ENCODE measurements around the gene LPAR3. TPM values are rescaled to one million over a fixed set of nuclear protein-coding genes. Genes with fewer than 3 reads are reported as not detected.

Gene LPAR3
- total and polyA plus RNA-seq, 2 experiments from 2014 or later: 0.32 TPM; not detected in 1

- WGBS, 2 experiments (ENCODE audit: low coverage in 1 of 2, low lambda C conversion rate in 2 of 2, missing lambda C conversion rate in 2 of 2): 79 to 86% methylated on average over 2 of the region's 2 CpGs
- Histone ChIP-seq H3K27ac (no peak overlapping the region), H3F3A (ENCODE audit: insufficient read depth) (no peaks in the 10 kb centered on the region), H3K4me1 (ENCODE audit: insufficient read depth) (no peaks in the 10 kb centered on the region), H3K79me2 (ENCODE audit: insufficient read depth) (no peaks in the 10 kb centered on the region), H3K9ac (no peak overlapping the region), H3K27me3 (replicated peaks; ENCODE audit: insufficient read depth) (no peaks in the 10 kb centered on the region), H4K20me1 (ENCODE audit: insufficient read depth) (no peaks in the 10 kb centered on the region), H3K36me3 (ENCODE audit: low read depth) (no peaks in the 10 kb centered on the region), H2AFZ (no peak overlapping the region), H3K4me2 (ENCODE audit: unreplicated experiment) (no peak overlapping the region), H3K4me3 (no peak overlapping the region), H3K9me3 (ENCODE audit: low read depth) (no peaks in the 10 kb centered on the region), H3K9me2 (ENCODE audit: insufficient read depth) (no peaks in the 10 kb centered on the region)
- in situ Hi-C loops (cut with MboI): no loop called here
- TF ChIP-seq EZH2phosphoT487 (IDR thresholded peaks at IDR 0.05; ENCODE audit: insufficient read depth, low read depth) (no peak), EZH2 (IDR thresholded peaks at IDR 0.05; ENCODE audit: insufficient read depth, poor library complexity, severe bottlenecking) (no peak)
- DNase-seq: no peak
Measured at GRCh38 chr1:84795213-84795612, 97.8 kb downstream of the LPAR3 start.

- Histone ChIP-seq H3K4me2 (ENCODE audit: unreplicated experiment) (no peak overlapping the region), H3K4me3 (no peak overlapping the region), H3K79me2 (ENCODE audit: insufficient read depth) (no peaks in the 10 kb centered on the region), H3F3A (ENCODE audit: insufficient read depth) (no peaks in the 10 kb centered on the region), H3K4me1 (ENCODE audit: insufficient read depth) (no peaks in the 10 kb centered on the region), H2AFZ (no peak overlapping the region), H4K20me1 (ENCODE audit: insufficient read depth) (no peaks in the 10 kb centered on the region), H3K9me3 (ENCODE audit: low read depth) (no peaks in the 10 kb centered on the region), H3K27ac (no peak overlapping the region), H3K36me3 (ENCODE audit: low read depth) (no peaks in the 10 kb centered on the region), H3K27me3 (replicated peaks; ENCODE audit: insufficient read depth) (no peaks in the 10 kb centered on the region; the same call in 1 of the 2 replicates), H3K9me2 (ENCODE audit: insufficient read depth) (no peaks in the 10 kb centered on the region), H3K9ac (no peak overlapping the region)
- DNase-seq: no peak
- in situ Hi-C loops (cut with MboI): no loop called here
- 40 to 68% methylated on average over 2 of the region's 2 CpGs for WGBS, 2 experiments (ENCODE audit: low coverage in 1 of 2, low lambda C conversion rate in 2 of 2, missing lambda C conversion rate in 2 of 2)
- TF ChIP-seq EZH2phosphoT487 (IDR thresholded peaks at IDR 0.05; ENCODE audit: insufficient read depth, low read depth) (no peak), EZH2 (IDR thresholded peaks at IDR 0.05; ENCODE audit: insufficient read depth, poor library complexity, severe bottlenecking) (no peak)
Measured at GRCh38 chr1:84792421-84792820, 100.6 kb downstream of the LPAR3 start.

GRCh38 chr1:84789014-84789413 lies 104.0 kb downstream of the LPAR3 start:
- TF ChIP-seq EZH2phosphoT487 (IDR thresholded peaks at IDR 0.05; ENCODE audit: insufficient read depth, low read depth) (no peak), EZH2 (IDR thresholded peaks at IDR 0.05; ENCODE audit: insufficient read depth, poor library complexity, severe bottlenecking) (no peak)
- 35 to 38% methylated on average over 3 of the region's 3 CpGs for WGBS, 2 experiments (ENCODE audit: low coverage in 1 of 2, low lambda C conversion rate in 2 of 2, missing lambda C conversion rate in 2 of 2)
- Histone ChIP-seq H3K4me2 (ENCODE audit: unreplicated experiment) (no peak overlapping the region), H3K36me3 (ENCODE audit: low read depth) (no peaks in the 10 kb centered on the region), H4K20me1 (ENCODE audit: insufficient read depth) (no peaks in the 10 kb centered on the region), H3K9me2 (ENCODE audit: insufficient read depth) (no peaks in the 10 kb centered on the region), H2AFZ (no peak overlapping the region), H3K4me1 (ENCODE audit: insufficient read depth) (no peaks in the 10 kb centered on the region), H3K4me3 (no peak overlapping the region), H3F3A (ENCODE audit: insufficient read depth) (no peaks in the 10 kb centered on the region), H3K9ac (no peak overlapping the region), H3K27me3 (replicated peaks; ENCODE audit: insufficient read depth) (no peaks in the 10 kb centered on the region; the same call in 1 of the 2 replicates), H3K9me3 (ENCODE audit: low read depth) (no peaks in the 10 kb centered on the region), H3K79me2 (ENCODE audit: insufficient read depth) (no peaks in the 10 kb centered on the region), H3K27ac (no peak overlapping the region)
- in situ Hi-C loops (cut with MboI): no loop called here
- no peak for DNase-seq

- H3K79me2 ChIP-seq (ENCODE audit: insufficient read depth): no peaks in the 10 kb centered on the region
- H3K36me3 ChIP-seq (ENCODE audit: low read depth): no peaks in the 10 kb centered on the region
- H3K9ac ChIP-seq: no peak overlapping the region
- in situ Hi-C loops (cut with MboI): no loop called here
- H3K4me3 ChIP-seq: no peak overlapping the region
- H3K27me3 ChIP-seq (replicated peaks; ENCODE audit: insufficient read depth): no peaks in the 10 kb centered on the region; the same call in 1 of the 2 replicates
- H3K27ac ChIP-seq: no peak overlapping the region
- H4K20me1 ChIP-seq (ENCODE audit: insufficient read depth): no peaks in the 10 kb centered on the region
- no peak overlapping the region for H3K4me2 ChIP-seq (ENCODE audit: unreplicated experiment)
- H3K9me3 ChIP-seq (ENCODE audit: low read depth): no peaks in the 10 kb centered on the region
- TF ChIP-seq EZH2 (IDR thresholded peaks at IDR 0.05; ENCODE audit: insufficient read depth, poor library complexity, severe bottlenecking) (no peak), EZH2phosphoT487 (IDR thresholded peaks at IDR 0.05; ENCODE audit: insufficient read depth, low read depth) (no peak)
- H3K9me2 ChIP-seq (ENCODE audit: insufficient read depth): no peaks in the 10 kb centered on the region
- 59 to 65% methylated on average over 4 of the region's 4 CpGs for WGBS, 2 experiments (ENCODE audit: low coverage in 1 of 2, low lambda C conversion rate in 2 of 2, missing lambda C conversion rate in 2 of 2)
- H2AFZ ChIP-seq: no peak overlapping the region
- no peak for DNase-seq
- no peaks in the 10 kb centered on the region for H3F3A ChIP-seq (ENCODE audit: insufficient read depth)
- no peaks in the 10 kb centered on the region for H3K4me1 ChIP-seq (ENCODE audit: insufficient read depth)
Measured at GRCh38 chr1:84785271-84786036, 107.6 kb downstream of the LPAR3 start.
